K562 (cell line): ENCODE data around the gene ARV1. TPM values are rescaled to one million over a fixed set of nuclear protein-coding genes. Genes with fewer than 3 reads are reported as not detected.

Experiments used
- FUS ChIP-seq: fragments of 200-400 bp; formaldehyde crosslinking; optimal IDR thresholded peaks from 2 replicates; pipeline ENCODE3; 2017; ENCODE audit warnings: low read depth, low read length
- HDAC2 ChIP-seq: fragments of 450-650 bp; IDR thresholded peaks from 2 replicates; pipeline ENCODE4 v1.6.1; 2016; ENCODE audit warnings: mild to moderate bottlenecking
- JUN ChIP-seq, 2 experiments: sonication (generic) in 1 of 2; formaldehyde crosslinking in 1 of 2; IDR thresholded peaks; 2 replicates each; pipeline versions ENCODE4 v1.6.1 to v1.8.0; 2012 to 2022; ENCODE audit warnings: borderline replicate concordance in 2 of 2, mild to moderate bottlenecking in 2 of 2, improper control_type of control experiment in 1 of 2, low read depth in 1 of 2, low read length in 1 of 2, missing genetic modification reagents in 1 of 2
- MBD2 ChIP-seq: sonication (generic); IDR thresholded peaks from 2 replicates; pipeline ENCODE4 v1.6.1; 2016; ENCODE audit warnings: low read depth, borderline replicate concordance
- MEF2D ChIP-seq: conservative IDR thresholded peaks from 2 replicates; pipeline ENCODE4 v1.6.1; 2016; ENCODE audit warnings: low read depth, missing genetic modification characterization, missing compliant biosample characterization
- MIER1 ChIP-seq: fragments of 450-650 bp; IDR thresholded peaks from 2 replicates; pipeline ENCODE4 v1.6.1; 2016; ENCODE audit warnings: antibody characterized with exemption, mild to moderate bottlenecking, low read depth
- NCOA2 ChIP-seq, 2 experiments: fragments of 450-650 bp; IDR thresholded peaks; 2 replicates each; pipeline ENCODE4 v1.6.1; 2018; ENCODE audit warnings: mild to moderate bottlenecking in 2 of 2, moderate library complexity in 1 of 2; ENCODE audit not compliant: partially characterized antibody in 2 of 2
- NCOA4 ChIP-seq: fragments of 450-650 bp; IDR thresholded peaks from 2 replicates; pipeline ENCODE4 v1.6.1; 2018; ENCODE audit warnings: mild to moderate bottlenecking; ENCODE audit not compliant: partially characterized antibody
- NFYB ChIP-seq: IDR thresholded peaks from 2 replicates; pipeline ENCODE4 v1.6.1; 2011; ENCODE audit warnings: mild to moderate bottlenecking, moderate library complexity; ENCODE audit not compliant: insufficient read length; ENCODE audit errors: extremely low read depth
- RB1 ChIP-seq: fragments of 450-650 bp; IDR thresholded peaks from 2 replicates; pipeline ENCODE4 v1.6.1; 2017; ENCODE audit warnings: low read depth, mild to moderate bottlenecking
- RBM15 ChIP-seq: fragments of 200-400 bp; formaldehyde crosslinking; IDR thresholded peaks from 2 replicates; pipeline ENCODE4 v1.6.1; 2018; ENCODE audit warnings: mild to moderate bottlenecking, low read length, moderate library complexity; ENCODE audit not compliant: insufficient read depth
- TBP ChIP-seq: optimal IDR thresholded peaks from 2 replicates; pipeline ENCODE3; 2011; ENCODE audit warnings: low read depth, low read length, improper control_type of control experiment
- polyA plus RNA-seq, 8 experiments: library from polyadenylated mRNA; depleted of rRNA in 4 of 8; stranded (reverse) in 5 of 8; unstranded in 3 of 8; fragments of >200 nt; fragmentation: Nextera tagmentation in 2 of 8; fragmentation: Illumina TruSeq in 1 of 8; extraction: Ambion mirVana in 2 of 8; extraction: Trizol in 1 of 8; gene quantifications; 2 replicates each; pipeline versions ENCODE4 v1.2.1 to v1.2.3, GENCODE V29; 2011 to 2014; ENCODE audit warnings: inconsistent platforms in 1 of 8, missing spikeins in 1 of 8
- total RNA-seq, 7 experiments: library from RNA; depleted of rRNA in 6 of 7; stranded (reverse); fragments of >200 nt in 6 of 7; fragmentation: Illumina TruSeq in 2 of 7; extraction: Trizol in 2 of 7; gene quantifications; 2 replicates each; pipeline versions ENCODE4 v1.2.1 to v1.2.3, GENCODE V29; 2011 to 2021; ENCODE audit warnings: low replicate concordance in 1 of 7
- TF ChIP-seq, protein P1 (sequence below): fragments of 250-450 bp; sonication (Bioruptor Pico); IDR thresholded peaks from 2 replicates; pipeline ENCODE4 v1.8.0; 2021; ENCODE audit warnings: moderate library complexity, mild to moderate bottlenecking, inconsistent platforms
- TF ChIP-seq, protein P2 (sequence below), 2 experiments: fragments of 450-650 bp in 1 of 2; sonication (generic) in 1 of 2; formaldehyde crosslinking in 1 of 2; IDR thresholded peaks; 2 replicates each; pipeline versions ENCODE4 v1.7.1 to v1.9.0; 2016 to 2022; ENCODE audit warnings: inconsistent platforms in 1 of 2, mild to moderate bottlenecking in 1 of 2, missing genetic modification reagents in 1 of 2
- TF ChIP-seq, protein P3 (sequence below): sonication (generic); formaldehyde crosslinking; IDR thresholded peaks from 2 replicates; pipeline ENCODE4 v1.8.0; 2022; ENCODE audit warnings: missing genetic modification reagents, mild to moderate bottlenecking, borderline replicate concordance

ARV1 gene
- total and polyA plus RNA-seq, 9 of the 15 experiments (the other 6 are each of a cell fraction or from before 2014, with no cell fraction given), result 54.8 to 139 (median 74.0) TPM

DNA sequence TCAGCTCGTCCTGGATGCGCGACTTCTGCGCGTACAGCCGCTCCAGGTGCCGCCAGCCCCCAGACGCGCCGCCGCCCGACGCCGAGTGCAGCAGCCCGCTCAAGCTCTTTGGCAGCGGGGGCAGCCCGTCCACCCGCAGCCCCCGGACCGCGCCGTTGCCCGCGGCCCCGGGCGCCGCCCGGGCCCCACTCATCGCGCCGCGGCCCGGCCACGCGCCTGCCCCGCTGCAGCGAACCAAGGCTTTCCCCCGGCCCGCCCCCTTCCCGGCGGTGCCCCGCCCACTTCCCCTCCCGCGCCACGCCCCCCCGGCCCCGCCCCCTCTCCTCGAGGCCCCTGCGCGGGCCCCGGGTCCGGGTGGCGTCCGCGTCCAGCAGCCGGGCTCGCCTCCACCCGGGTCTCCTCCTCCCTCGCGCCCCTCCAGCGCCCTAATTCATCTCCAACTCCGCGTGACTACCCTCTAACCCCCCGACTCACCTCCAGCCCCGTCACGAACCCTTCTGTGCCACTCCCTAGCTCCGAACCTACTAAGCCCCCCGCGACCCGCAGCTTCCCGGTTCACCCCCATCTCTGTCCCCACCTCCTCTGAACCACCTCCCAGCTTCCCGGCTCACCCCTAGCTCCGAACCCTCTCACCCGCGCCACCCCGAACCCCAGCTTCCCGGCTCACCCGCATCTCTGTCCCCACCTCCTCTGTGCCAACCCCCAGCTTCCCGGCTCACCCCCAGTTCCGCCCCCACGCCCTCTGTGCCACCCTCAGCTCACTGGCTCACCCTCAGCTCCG, 61.3 kb downstream of the ARV1 start, which contains the start of gene FAM89A (continued):
- TF ChIP-seq, protein P1, sequence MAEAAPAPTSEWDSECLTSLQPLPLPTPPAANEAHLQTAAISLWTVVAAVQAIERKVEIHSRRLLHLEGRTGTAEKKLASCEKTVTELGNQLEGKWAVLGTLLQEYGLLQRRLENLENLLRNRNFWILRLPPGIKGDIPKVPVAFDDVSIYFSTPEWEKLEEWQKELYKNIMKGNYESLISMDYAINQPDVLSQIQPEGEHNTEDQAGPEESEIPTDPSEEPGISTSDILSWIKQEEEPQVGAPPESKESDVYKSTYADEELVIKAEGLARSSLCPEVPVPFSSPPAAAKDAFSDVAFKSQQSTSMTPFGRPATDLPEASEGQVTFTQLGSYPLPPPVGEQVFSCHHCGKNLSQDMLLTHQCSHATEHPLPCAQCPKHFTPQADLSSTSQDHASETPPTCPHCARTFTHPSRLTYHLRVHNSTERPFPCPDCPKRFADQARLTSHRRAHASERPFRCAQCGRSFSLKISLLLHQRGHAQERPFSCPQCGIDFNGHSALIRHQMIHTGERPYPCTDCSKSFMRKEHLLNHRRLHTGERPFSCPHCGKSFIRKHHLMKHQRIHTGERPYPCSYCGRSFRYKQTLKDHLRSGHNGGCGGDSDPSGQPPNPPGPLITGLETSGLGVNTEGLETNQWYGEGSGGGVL (CRISPR knock-in tag), result no peak
- TF ChIP-seq JUN (IDR thresholded peaks at IDR 0.05; ENCODE audit: borderline replicate concordance, low read depth, low read length) (no peak), JUN (CRISPR knock-in tag; IDR thresholded peaks at IDR 0.05; ENCODE audit: borderline replicate concordance) (no peak), NCOA2 (IDR thresholded peaks at IDR 0.05; ENCODE audit: partially characterized antibody in 2 of 2) (no peak), MIER1 (0 out of 2 replicates have a peak, but pooled peaks have one; percentile 45), MBD2 (no peak), RB1 (peak; percentile 63), TBP (peak; percentile 32), MEF2D (tag) (no peak), FUS (no peak), NFYB (no peak), RBM15 (no peak), HDAC2 (no peak; the same call in none of the 2 replicates), NCOA4 (no peak)
- TF ChIP-seq, protein P2, sequence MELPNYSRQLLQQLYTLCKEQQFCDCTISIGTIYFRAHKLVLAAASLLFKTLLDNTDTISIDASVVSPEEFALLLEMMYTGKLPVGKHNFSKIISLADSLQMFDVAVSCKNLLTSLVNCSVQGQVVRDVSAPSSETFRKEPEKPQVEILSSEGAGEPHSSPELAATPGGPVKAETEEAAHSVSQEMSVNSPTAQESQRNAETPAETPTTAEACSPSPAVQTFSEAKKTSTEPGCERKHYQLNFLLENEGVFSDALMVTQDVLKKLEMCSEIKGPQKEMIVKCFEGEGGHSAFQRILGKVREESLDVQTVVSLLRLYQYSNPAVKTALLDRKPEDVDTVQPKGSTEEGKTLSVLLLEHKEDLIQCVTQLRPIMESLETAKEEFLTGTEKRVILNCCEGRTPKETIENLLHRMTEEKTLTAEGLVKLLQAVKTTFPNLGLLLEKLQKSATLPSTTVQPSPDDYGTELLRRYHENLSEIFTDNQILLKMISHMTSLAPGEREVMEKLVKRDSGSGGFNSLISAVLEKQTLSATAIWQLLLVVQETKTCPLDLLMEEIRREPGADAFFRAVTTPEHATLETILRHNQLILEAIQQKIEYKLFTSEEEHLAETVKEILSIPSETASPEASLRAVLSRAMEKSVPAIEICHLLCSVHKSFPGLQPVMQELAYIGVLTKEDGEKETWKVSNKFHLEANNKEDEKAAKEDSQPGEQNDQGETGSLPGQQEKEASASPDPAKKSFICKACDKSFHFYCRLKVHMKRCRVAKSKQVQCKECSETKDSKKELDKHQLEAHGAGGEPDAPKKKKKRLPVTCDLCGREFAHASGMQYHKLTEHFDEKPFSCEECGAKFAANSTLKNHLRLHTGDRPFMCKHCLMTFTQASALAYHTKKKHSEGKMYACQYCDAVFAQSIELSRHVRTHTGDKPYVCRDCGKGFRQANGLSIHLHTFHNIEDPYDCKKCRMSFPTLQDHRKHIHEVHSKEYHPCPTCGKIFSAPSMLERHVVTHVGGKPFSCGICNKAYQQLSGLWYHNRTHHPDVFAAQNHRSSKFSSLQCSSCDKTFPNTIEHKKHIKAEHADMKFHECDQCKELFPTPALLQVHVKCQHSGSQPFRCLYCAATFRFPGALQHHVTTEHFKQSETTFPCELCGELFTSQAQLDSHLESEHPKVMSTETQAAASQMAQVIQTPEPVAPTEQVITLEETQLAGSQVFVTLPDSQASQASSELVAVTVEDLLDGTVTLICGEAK (IDR thresholded peaks at IDR 0.05), result peak; percentile 65
- TF ChIP-seq, protein P2 (CRISPR knock-in tag; IDR thresholded peaks at IDR 0.05), result no peak
- TF ChIP-seq, protein P3, sequence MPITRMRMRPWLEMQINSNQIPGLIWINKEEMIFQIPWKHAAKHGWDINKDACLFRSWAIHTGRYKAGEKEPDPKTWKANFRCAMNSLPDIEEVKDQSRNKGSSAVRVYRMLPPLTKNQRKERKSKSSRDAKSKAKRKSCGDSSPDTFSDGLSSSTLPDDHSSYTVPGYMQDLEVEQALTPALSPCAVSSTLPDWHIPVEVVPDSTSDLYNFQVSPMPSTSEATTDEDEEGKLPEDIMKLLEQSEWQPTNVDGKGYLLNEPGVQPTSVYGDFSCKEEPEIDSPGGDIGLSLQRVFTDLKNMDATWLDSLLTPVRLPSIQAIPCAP, result no peak
